ENCODE results near the gene FOXC1. TPM values are rescaled to one million over a fixed set of nuclear protein-coding genes. Genes with fewer than 3 reads are reported as not detected.

FOXC1 gene
- total RNA-seq, 6 donors from 2014 or later, result 0.22 to 5.5 (median 2.2) TPM

GRCh38 chr6:1584146-1584545, 25.6 kb upstream of the FOXC1 start:
- no peak for TF ChIP-seq POLR2AphosphoS5 (IDR thresholded peaks at IDR 0.05)
- Histone ChIP-seq H3K27ac (no peak overlapping the region), H3K4me1 (no peaks in the 10 kb centered on the region), H3K36me3 (no peaks in the 10 kb centered on the region), H3K9me3 (no peaks in the 10 kb centered on the region), H3K4me3 (no peak overlapping the region), H3K27me3 (no peaks in the 10 kb centered on the region)
- WGBS, 2 donors, result 83 to 86% methylated on average over 5 of the region's 5 CpGs
- ATAC-seq (ENCODE audit: low FRiP score in 2 of 2), result no peak
- DNase-seq, result no peak

- DNase-seq (no peak), ATAC-seq (ENCODE audit: low FRiP score in 2 of 2) (no peak)
- WGBS, 2 donors, result 69 to 83% methylated on average over 11 to 14 of the region's 14 CpGs
- Histone ChIP-seq H3K9me3 (no peaks in the 10 kb centered on the region), H3K4me3 (no peak overlapping the region), H3K4me1 (no peaks in the 10 kb centered on the region), H3K36me3 (no peaks in the 10 kb centered on the region), H3K27me3 (no peaks in the 10 kb centered on the region), H3K27ac (no peak overlapping the region)
- TF ChIP-seq CTCF (IDR thresholded peaks at IDR 0.05) (no peak), EP300 (IDR thresholded peaks at IDR 0.05) (no peak), POLR2A (IDR thresholded peaks at IDR 0.05) (no peak), POLR2AphosphoS5 (IDR thresholded peaks at IDR 0.05) (no peak)
Observed at GRCh38 chr6:1584996-1585668, 24.6 kb upstream of the FOXC1 start.

GRCh38 chr6:1585669-1586049, 24.1 kb upstream of the FOXC1 start:
- TF ChIP-seq POLR2AphosphoS5 (IDR thresholded peaks at IDR 0.05), result no peak
- TF ChIP-seq CTCF (IDR thresholded peaks at IDR 0.05), result no peak
- TF ChIP-seq POLR2A (IDR thresholded peaks at IDR 0.05), result no peak
- no peak for TF ChIP-seq EP300 (IDR thresholded peaks at IDR 0.05)
- no peak overlapping the region for H3K27ac ChIP-seq
- H3K4me3 ChIP-seq, result no peak overlapping the region
- no peaks in the 10 kb centered on the region for H3K4me1 ChIP-seq
- ATAC-seq (ENCODE audit: low FRiP score in 2 of 2) (no peak), DNase-seq (peak in 1 of 2 donors; percentile 51)
- H3K36me3 ChIP-seq, result no peaks in the 10 kb centered on the region
- no peaks in the 10 kb centered on the region for H3K9me3 ChIP-seq
- WGBS, 2 donors, result 79 to 88% methylated on average over 8 to 12 of the region's 12 CpGs
- H3K27me3 ChIP-seq, result no peaks in the 10 kb centered on the region

GRCh38 chr6:1586256-1586655, 23.5 kb upstream of the FOXC1 start:
- 82 to 87% methylated on average over 7 of the region's 7 CpGs for WGBS, 2 donors
- no peaks in the 10 kb centered on the region for H3K4me1 ChIP-seq
- TF ChIP-seq POLR2A (IDR thresholded peaks at IDR 0.05) (no peak), POLR2AphosphoS5 (IDR thresholded peaks at IDR 0.05) (no peak), EP300 (IDR thresholded peaks at IDR 0.05) (no peak), CTCF (IDR thresholded peaks at IDR 0.05) (no peak)

GRCh38 chr6:1586861-1587450, 22.8 kb upstream of the FOXC1 start:
- no peak for TF ChIP-seq POLR2AphosphoS5 (IDR thresholded peaks at IDR 0.05)
- TF ChIP-seq POLR2A (IDR thresholded peaks at IDR 0.05), result no peak
- TF ChIP-seq EP300 (IDR thresholded peaks at IDR 0.05), result no peak
- TF ChIP-seq CTCF (IDR thresholded peaks at IDR 0.05), result no peak
- Histone ChIP-seq H3K27ac (no peak overlapping the region), H3K4me1 (no peaks in the 10 kb centered on the region), H3K27me3 (no peaks in the 10 kb centered on the region), H3K4me3 (no peak overlapping the region), H3K9me3 (no peaks in the 10 kb centered on the region), H3K36me3 (no peaks in the 10 kb centered on the region)
- DNase-seq (no peak), ATAC-seq (ENCODE audit: low FRiP score in 2 of 2) (no peak)
- WGBS, 2 donors, result 87 to 91% methylated on average over 5 of the region's 5 CpGs

More at GRCh38 chr6:1586256-1586655, 23.5 kb upstream of the FOXC1 start:
- H3K4me3 ChIP-seq, result no peak overlapping the region
- H3K27ac ChIP-seq, result no peak overlapping the region
- no peak for DNase-seq
- H3K27me3 ChIP-seq, result no peaks in the 10 kb centered on the region
- H3K9me3 ChIP-seq, result no peaks in the 10 kb centered on the region
- no peaks in the 10 kb centered on the region for H3K36me3 ChIP-seq
- no peak for ATAC-seq (ENCODE audit: low FRiP score in 2 of 2)
